HG03135 (cell line): ENCODE data around the gene APOBEC3A.
"Not testable (repeated sequence)": the region's sequence is repeated elsewhere in the genome, so short reads cannot be mapped to it uniquely, and the experiment has no call there.

Experiments
- ATAC-seq: cut with Tn5 transposase; IDR thresholded peaks from one replicate; pipeline ENCODE4 v1.9.1; 2021; ENCODE audit warnings: mild to moderate bottlenecking, moderate library complexity; ENCODE audit not compliant: unreplicated experiment

Gene APOBEC3A

DNA sequence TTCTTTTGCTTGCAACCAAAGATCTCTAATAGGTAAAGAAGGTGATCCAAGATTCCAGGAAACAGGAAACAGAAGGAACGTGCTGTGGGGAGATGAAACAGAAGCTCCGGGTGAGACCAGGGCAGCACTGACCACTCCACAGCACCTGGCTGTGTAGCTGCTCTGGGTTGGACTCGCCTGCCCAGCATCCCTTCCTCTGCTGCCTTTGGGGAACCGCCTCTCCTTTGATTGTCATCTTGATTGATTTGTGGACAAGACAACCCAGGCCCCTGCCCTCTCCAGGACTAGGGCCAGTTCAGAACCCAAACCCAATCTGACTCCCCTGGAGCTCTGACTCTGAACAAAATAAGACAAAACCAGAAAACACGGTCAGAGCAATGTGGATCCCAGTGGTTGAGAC lies 14.7 kb upstream of the APOBEC3A start:
- ATAC-seq = no peak

- no peak for ATAC-seq
Observed at GRCh38 chr22:38943201-38943600, 14.2 kb upstream of the APOBEC3A start.

DNA sequence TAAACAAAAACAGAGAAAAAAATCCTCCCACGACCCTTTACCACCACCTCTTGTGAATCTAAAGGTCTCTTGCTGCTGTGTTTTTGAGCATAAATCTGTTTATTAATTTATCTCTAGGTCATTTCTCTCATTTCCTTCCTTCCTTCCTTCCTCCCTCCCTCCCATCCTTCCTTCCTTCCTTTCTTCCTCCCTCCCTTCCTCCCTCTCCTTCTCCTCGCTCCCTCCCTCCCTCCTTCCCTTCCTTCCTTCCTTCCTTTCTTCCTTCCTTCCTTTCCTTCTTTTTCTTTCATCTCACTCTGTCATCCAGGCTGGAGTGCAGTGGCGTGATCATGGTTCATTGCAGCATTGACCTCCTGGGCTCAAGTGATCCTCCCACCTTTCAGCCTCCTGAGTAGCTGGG lies 13.5 kb upstream of the APOBEC3A start:
- no peak for ATAC-seq

- ATAC-seq = no peak
Observed at GRCh38 chr22:38944653-38945052, 12.8 kb upstream of the APOBEC3A start.

- not testable (repeated sequence) for ATAC-seq
Observed at GRCh38 chr22:38945706-38946338, 11.6 kb upstream of the APOBEC3A start.

DNA sequence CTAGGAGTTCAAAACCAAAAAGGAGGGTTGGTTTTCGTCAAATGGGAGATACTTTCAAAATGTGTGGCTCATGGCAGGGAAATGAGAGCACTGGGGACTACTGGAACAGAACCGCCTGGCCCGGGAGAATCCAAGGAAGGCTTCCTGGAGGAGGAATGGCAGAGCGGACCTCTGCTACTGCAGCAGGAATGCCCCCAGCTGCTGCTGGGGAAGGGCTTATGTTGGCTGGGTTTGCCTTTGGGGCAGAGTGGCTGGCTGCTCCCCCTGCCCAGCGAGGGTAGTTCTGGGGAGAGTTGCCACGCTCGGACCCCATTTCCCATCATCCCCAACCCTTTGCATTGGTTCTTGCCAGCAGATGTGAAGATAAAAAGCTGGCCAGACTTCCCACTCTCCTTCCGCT lies 10.6 kb upstream of the APOBEC3A start:
- no peak for ATAC-seq

DNA sequence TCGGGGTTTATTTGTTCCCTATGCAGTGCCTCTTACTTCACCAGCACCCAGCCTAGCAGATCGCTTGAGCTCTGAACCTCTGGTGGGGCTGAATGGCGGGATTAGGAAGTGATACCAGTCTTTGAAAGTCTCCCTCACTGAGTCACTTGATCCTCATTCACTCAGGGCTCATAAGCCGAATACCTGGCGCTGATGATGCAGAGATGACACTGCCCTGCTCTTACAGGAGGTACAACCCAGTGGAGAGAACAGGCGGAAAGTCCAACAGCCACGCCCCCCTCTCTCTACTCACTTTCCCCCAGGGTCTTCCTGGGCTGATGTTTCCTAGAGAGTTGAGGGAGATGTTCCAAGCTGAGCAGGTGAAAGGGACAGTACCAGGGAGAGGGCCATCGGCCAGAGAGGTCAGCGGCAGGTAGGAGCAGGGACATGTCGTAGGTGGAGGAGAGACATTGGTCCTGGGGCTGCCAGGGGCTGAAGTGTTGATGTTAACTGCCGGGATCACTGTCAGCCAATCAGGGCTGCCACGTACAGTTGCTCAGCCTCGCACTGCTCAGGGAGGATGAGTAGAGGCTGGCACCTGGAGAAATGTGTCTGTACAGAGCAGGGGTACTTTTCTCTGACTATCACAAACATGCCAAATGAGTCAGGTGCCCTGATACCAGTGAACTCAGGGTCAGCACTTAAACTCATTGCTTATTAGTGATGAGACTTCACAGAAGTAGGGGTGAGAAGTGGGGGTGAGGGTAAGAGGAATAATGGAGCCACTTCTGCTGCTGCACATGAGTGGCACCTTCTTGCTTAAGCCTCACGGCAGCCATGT lies 9.9 kb upstream of the APOBEC3A start:
- ATAC-seq = no peak

DNA sequence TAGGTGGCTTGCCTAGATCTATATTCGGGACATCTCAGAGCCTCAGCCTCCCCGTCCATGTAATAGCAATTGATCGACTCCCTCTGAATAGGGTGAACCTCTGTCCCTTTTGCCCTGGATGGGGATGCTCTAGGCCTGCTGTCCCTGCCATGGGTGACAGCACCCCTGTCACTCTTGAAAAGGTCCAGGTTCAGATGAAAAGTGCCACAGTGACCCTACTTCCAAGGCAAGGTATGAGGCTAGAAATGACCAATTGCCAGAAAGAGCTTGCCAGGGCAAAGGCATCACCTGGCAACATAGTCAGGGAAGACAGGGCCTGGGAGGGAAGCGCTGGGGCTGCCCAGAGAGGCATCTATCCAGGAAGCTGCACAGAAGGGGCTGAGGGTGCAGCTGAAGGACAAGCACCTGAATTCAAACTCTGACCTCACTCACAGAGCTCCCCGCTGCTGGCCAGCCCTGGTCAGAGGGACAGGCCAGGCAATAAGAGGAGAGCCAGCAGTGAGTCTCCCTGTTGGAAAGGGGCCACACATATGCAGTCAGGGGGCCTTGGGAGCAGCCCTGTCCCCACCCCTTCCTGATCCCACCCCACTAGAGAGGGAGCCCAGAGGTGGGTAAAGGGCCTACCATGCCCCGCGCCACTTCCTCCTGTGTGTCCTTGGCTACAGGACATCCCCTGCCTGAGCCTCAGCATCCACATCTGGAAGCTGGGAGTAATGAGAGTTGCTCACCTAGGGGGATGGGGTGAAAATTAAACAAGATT lies 9.0 kb upstream of the APOBEC3A start:
- no peak for ATAC-seq

- no peak for ATAC-seq
Observed at GRCh38 chr22:38949889-38950405, 7.5 kb upstream of the APOBEC3A start.

DNA sequence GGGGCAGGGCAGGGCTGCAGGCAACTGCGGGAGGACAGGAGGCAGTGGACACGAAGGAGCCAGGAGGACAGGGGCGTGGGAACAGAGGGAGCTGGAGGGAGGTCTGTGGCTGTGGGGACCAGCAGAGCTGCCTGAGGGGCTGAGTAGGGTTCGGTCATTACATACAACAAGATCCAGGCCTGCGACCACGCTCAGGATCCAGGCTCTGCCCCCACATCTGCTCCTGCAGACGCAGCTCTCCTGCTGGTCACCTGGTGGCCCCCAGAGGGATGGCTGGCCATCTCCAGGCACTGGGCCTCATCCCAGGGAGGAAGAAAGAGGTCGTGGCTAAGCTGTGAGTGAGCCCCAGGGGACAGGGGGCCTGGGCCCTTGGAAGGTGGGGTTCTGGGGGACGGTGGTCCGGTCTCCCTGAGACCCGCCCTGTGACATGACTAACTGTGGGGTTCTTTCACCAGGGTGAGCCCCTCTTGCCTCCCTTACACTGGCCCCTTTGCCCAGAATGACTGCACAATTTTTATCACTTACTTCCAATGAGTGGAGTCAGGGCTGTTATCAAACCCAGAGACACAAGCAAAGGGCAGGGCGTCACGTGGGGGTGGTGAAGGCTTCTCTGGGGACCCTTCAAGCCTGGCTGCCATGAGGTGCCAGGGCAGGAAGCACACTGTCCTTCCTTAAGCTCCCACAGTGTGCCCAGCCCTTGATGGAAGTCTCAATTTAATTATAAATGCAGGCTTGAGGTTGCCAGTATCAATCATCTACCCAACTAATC lies 6.7 kb upstream of the APOBEC3A start:
- no peak for ATAC-seq

DNA sequence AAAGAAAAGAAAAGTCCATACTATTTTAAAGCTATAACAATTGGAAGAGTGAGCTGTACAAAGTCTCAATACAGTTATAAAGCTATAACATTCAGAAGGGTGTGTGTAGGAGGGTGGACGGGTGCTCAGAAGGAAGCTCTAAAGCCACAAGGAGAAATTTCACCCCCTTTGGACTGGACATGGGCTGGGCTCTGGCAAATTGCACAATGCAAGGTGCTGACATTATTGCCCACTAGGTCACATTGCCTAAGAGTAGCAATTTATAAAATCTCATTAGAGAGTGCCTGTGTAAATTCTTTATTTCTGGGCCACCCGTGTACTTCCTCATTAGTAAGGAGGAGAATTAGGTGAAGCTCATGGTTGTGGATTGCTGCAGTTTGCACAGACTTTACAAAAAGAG lies 5.7 kb upstream of the APOBEC3A start:
- no peak for ATAC-seq

DNA sequence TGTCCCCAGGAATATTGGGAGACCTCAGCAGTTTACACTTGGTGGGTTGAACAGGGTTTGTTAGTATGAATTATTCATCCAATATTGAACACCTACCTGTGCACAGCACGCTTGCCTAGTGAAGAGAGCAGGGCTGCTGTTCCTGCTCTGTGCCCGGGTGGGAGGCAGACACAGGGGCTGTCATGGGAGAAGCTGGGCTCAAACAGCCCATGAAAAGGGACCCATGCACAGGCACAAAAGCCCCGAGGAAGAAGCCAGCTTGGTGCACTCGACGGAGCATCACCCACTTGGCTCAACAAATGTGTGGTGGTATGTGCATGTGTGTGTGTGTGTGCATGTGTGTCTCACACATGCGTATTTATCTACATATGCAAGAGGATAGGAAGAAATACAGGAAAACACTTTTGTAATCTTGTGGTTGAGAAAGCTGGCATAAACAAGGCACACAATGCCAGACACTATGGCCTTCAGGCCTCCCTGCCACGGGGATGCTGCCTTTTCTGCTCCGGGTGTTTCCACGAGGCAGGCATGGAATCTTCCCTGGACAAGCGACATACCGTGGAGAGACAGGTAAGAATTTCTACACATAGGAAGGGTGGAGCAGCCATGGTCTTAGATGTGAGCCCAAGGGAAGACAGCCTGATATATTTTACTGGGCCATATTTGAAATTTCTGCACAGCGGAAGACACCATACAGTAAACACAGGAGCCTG lies 5.0 kb upstream of the APOBEC3A start:
- ATAC-seq = no peak

GRCh38 chr22:38953091-38953490 lies 4.3 kb upstream of the APOBEC3A start:
- no peak for ATAC-seq

- ATAC-seq = peak; percentile 66
Observed at GRCh38 chr22:38953577-38954413, 3.6 kb upstream of the APOBEC3A start.

- ATAC-seq = no peak
Observed at GRCh38 chr22:38954414-38955043, 2.9 kb upstream of the APOBEC3A start.

DNA sequence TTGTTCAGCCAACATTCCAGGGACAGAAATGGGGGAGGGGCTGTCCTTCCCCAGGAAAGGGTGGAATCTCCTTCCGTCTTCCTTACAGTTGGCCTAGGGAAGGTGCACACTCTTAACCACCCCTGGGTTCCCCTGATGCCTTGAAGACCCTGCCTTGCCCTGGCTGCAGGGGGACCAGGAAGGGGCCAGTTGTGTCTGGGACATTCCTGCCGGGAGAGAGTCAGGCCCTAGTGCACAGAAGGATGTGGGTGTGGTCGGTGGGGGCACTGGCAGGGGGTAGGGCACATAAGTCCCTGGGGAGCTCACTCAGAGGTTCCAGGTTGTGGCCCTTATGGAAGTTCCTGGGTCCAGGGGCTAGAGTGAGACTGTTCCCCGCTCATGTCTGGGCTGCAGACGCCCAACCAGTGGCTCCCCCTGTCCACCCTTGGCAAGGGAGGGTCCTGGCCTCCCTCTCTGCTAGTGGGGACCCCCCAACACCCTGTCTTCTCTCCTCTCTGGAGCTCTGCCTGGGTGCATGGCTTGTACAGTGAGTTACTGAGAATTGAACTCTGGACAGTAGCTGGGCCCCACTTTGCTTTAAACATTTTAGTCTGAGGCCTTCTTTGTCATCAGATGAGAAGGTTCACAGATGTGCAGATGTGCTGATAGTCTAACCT lies 2.0 kb upstream of the APOBEC3A start:
- no peak for ATAC-seq

DNA sequence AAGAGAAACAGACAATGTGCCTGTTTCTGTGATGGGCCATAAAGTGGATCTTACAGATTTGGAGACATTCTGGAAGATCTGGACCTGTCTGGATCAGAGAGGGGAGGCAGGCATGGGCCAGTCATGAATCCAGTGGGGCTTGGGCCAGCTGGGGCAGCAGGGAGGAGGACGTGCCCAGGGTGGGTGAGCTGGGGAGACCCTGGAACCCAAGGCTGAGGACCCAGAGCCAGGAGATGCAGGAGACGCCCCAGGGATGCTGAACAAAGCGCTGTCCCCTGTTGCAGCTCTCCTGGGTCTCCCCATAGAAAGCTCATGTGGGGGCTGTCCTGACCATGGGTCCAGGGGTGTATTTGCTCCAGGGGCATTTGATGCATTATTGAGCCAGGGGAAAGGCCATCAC lies 1.5 kb upstream of the APOBEC3A start:
- no peak for ATAC-seq

- no peak for ATAC-seq
Observed at GRCh38 chr22:38956551-38956950, 858 bp upstream of the APOBEC3A start.
